SK-N-SH treated with all-trans-retinoic acid at 6 μM for 48 hours (cell line): ENCODE measurements around the gene LIPM.

ENCODE experiments used
- ATAC-seq: fragments of 200-7000 bp; cut with Tn5 transposase; 3 replicates; pipeline ENCODE4 v1.9.1; 2020; ENCODE audit warnings: mild to moderate bottlenecking, moderate library complexity
- ARNTL ChIP-seq: fragments of 450-650 bp; formaldehyde crosslinking; IDR thresholded peaks from 2 replicates; pipeline ENCODE4 v1.5.0; 2020; ENCODE audit warnings: low read depth, mild to moderate bottlenecking, moderate library complexity, borderline replicate concordance
- BACH2 ChIP-seq: fragments of 250-450 bp; sonication (Bioruptor Pico); IDR thresholded peaks from 2 replicates; pipeline ENCODE4 v1.9.0; 2021; ENCODE audit warnings: mild to moderate bottlenecking, borderline replicate concordance
- CSDC2 ChIP-seq: fragments of 250-450 bp; sonication (Bioruptor Pico); IDR thresholded peaks from 2 replicates; pipeline ENCODE4 v1.5.0; 2020; ENCODE audit warnings: mild to moderate bottlenecking, moderate library complexity
- ESRRG ChIP-seq: fragments of 250-450 bp; sonication (Bioruptor Pico); IDR thresholded peaks from 2 replicates; pipeline ENCODE4 v1.6.1; 2021; ENCODE audit warnings: mild to moderate bottlenecking
- GLIS3 ChIP-seq: fragments of 250-450 bp; sonication (Bioruptor Pico); IDR thresholded peaks from 2 replicates; pipeline ENCODE4 v1.5.0; 2020; ENCODE audit warnings: mild to moderate bottlenecking, moderate library complexity
- ISL1 ChIP-seq: fragments of 250-450 bp; sonication (Bioruptor Pico); IDR thresholded peaks from 2 replicates; pipeline ENCODE4 v2.1.2; 2022; ENCODE audit warnings: mild to moderate bottlenecking, moderate library complexity
- OSR1 ChIP-seq: fragments of 250-450 bp; sonication (Bioruptor Pico); IDR thresholded peaks from 2 replicates; pipeline ENCODE4 v1.8.0; 2022; ENCODE audit warnings: moderate library complexity, mild to moderate bottlenecking, inconsistent platforms
- PPARA ChIP-seq: fragments of 250-450 bp; sonication (Bioruptor Pico); IDR thresholded peaks from 2 replicates; pipeline ENCODE4 v1.5.0; 2020; ENCODE audit warnings: mild to moderate bottlenecking, borderline replicate concordance
- RARB ChIP-seq: fragments of 250-450 bp; sonication (Bioruptor Pico); IDR thresholded peaks from 2 replicates; pipeline ENCODE4 v1.8.0; 2021; ENCODE audit warnings: mild to moderate bottlenecking, moderate library complexity
- SNAI2 ChIP-seq: fragments of 250-450 bp; sonication (Bioruptor Pico); IDR thresholded peaks from 2 replicates; pipeline ENCODE4 v1.5.0; 2020; ENCODE audit warnings: mild to moderate bottlenecking, moderate library complexity
- TCF4 ChIP-seq: fragments of 250-450 bp; sonication (Bioruptor Pico); IDR thresholded peaks from 2 replicates; pipeline ENCODE4 v1.8.0; 2021; ENCODE audit warnings: mild to moderate bottlenecking, moderate library complexity, borderline replicate concordance
- TOX ChIP-seq: fragments of 250-450 bp; sonication (Bioruptor Pico); IDR thresholded peaks from 2 replicates; pipeline ENCODE4 v1.8.0; 2021; ENCODE audit warnings: mild to moderate bottlenecking, moderate library complexity, borderline replicate concordance
- TSHZ2 ChIP-seq: fragments of 250-450 bp; sonication (Bioruptor Pico); IDR thresholded peaks from 2 replicates; pipeline ENCODE4 v1.5.0; 2020; ENCODE audit warnings: mild to moderate bottlenecking, moderate library complexity
- ZC3H10 ChIP-seq: fragments of 250-450 bp; sonication (Bioruptor Pico); IDR thresholded peaks from 2 replicates; pipeline ENCODE4 v1.5.1; 2021; ENCODE audit warnings: mild to moderate bottlenecking, moderate library complexity
- ZFP3 ChIP-seq: fragments of 250-450 bp; sonication (Bioruptor Pico); IDR thresholded peaks from 2 replicates; pipeline ENCODE4 v1.5.0; 2020; ENCODE audit warnings: mild to moderate bottlenecking, moderate library complexity
- ZFP30 ChIP-seq: fragments of 450-650 bp; formaldehyde crosslinking; IDR thresholded peaks from 2 replicates; pipeline ENCODE4 v1.5.0; 2022; ENCODE audit warnings: mild to moderate bottlenecking, moderate library complexity
- ZNF565 ChIP-seq: fragments of 450-650 bp; formaldehyde crosslinking; conservative IDR thresholded peaks from 2 replicates; pipeline ENCODE4 v1.5.0; 2020; ENCODE audit warnings: low read depth, mild to moderate bottlenecking, moderate library complexity
- ZNF8 ChIP-seq: fragments of 450-650 bp; formaldehyde crosslinking; IDR thresholded peaks from 2 replicates; pipeline ENCODE4 v1.5.0; 2020; ENCODE audit warnings: mild to moderate bottlenecking, moderate library complexity
- TF ChIP-seq, protein P1 (sequence below): fragments of 250-450 bp; sonication (Bioruptor Pico); IDR thresholded peaks from 2 replicates; pipeline ENCODE4 v1.5.1; 2021; ENCODE audit warnings: mild to moderate bottlenecking, moderate library complexity
- TF ChIP-seq, protein P2 (sequence below): fragments of 250-450 bp; sonication (Bioruptor Pico); IDR thresholded peaks from 2 replicates; pipeline ENCODE4 v1.8.0; 2020; ENCODE audit warnings: mild to moderate bottlenecking, moderate library complexity, borderline replicate concordance
- TF ChIP-seq, protein P3 (sequence below): fragments of 250-450 bp; sonication (Bioruptor Pico); IDR thresholded peaks from 2 replicates; pipeline ENCODE4 v1.8.0; 2021; ENCODE audit warnings: low read depth, mild to moderate bottlenecking, moderate library complexity, borderline replicate concordance
- TF ChIP-seq, protein P4 (sequence below): fragments of 250-450 bp; sonication (Bioruptor Pico); IDR thresholded peaks from 2 replicates; pipeline ENCODE4 v1.5.1; 2020; ENCODE audit warnings: low read depth, mild to moderate bottlenecking, moderate library complexity

The LIPM gene

GRCh38 chr10:88851706-88852105, 49.2 kb downstream of the LIPM start, which contains the start of gene ANKRD22:
TSS of gene ANKRD22 (minus strand) at chr10:88851844. CDS start at chr10:88851607, 237 bp downstream.
- peak; percentile 80 for ATAC-seq
- no peak for TF ChIP-seq ZC3H10 (CRISPR knock-in tag)
- no peak for TF ChIP-seq ARNTL (CRISPR knock-in tag)
- TF ChIP-seq ZNF565 (CRISPR knock-in tag) = no peak
- no peak for TF ChIP-seq ZNF8 (CRISPR knock-in tag)
- TF ChIP-seq, protein P1, sequence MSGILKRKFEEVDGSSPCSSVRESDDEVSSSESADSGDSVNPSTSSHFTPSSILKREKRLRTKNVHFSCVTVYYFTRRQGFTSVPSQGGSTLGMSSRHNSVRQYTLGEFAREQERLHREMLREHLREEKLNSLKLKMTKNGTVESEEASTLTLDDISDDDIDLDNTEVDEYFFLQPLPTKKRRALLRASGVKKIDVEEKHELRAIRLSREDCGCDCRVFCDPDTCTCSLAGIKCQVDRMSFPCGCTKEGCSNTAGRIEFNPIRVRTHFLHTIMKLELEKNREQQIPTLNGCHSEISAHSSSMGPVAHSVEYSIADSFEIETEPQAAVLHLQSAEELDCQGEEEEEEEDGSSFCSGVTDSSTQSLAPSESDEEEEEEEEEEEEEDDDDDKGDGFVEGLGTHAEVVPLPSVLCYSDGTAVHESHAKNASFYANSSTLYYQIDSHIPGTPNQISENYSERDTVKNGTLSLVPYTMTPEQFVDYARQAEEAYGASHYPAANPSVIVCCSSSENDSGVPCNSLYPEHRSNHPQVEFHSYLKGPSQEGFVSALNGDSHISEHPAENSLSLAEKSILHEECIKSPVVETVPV (CRISPR knock-in tag) = no peak
- TF ChIP-seq ISL1 = no peak
- TF ChIP-seq ZFP30 = no peak
- TF ChIP-seq ESRRG (CRISPR knock-in tag) = no peak
- TF ChIP-seq PPARA = no peak
- TF ChIP-seq, protein P2, sequence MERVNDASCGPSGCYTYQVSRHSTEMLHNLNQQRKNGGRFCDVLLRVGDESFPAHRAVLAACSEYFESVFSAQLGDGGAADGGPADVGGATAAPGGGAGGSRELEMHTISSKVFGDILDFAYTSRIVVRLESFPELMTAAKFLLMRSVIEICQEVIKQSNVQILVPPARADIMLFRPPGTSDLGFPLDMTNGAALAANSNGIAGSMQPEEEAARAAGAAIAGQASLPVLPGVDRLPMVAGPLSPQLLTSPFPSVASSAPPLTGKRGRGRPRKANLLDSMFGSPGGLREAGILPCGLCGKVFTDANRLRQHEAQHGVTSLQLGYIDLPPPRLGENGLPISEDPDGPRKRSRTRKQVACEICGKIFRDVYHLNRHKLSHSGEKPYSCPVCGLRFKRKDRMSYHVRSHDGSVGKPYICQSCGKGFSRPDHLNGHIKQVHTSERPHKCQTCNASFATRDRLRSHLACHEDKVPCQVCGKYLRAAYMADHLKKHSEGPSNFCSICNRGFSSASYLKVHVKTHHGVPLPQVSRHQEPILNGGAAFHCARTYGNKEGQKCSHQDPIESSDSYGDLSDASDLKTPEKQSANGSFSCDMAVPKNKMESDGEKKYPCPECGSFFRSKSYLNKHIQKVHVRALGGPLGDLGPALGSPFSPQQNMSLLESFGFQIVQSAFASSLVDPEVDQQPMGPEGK (CRISPR knock-in tag) = no peak
- no peak for TF ChIP-seq ZFP3 (CRISPR knock-in tag)

GRCh38 chr10:88852327-88852726, 49.8 kb downstream of the LIPM start:
- no peak for TF ChIP-seq ZFP30
- TF ChIP-seq TOX (CRISPR knock-in tag) = no peak
- no peak for TF ChIP-seq GLIS3 (CRISPR knock-in tag)
- no peak for TF ChIP-seq ZNF8 (CRISPR knock-in tag)
- no peak for TF ChIP-seq BACH2 (CRISPR knock-in tag)
- TF ChIP-seq ZNF565 (CRISPR knock-in tag) = no peak
- TF ChIP-seq OSR1 (CRISPR knock-in tag) = no peak
- TF ChIP-seq ISL1 = no peak
- TF ChIP-seq CSDC2 (CRISPR knock-in tag) = no peak
- TF ChIP-seq, protein P3, sequence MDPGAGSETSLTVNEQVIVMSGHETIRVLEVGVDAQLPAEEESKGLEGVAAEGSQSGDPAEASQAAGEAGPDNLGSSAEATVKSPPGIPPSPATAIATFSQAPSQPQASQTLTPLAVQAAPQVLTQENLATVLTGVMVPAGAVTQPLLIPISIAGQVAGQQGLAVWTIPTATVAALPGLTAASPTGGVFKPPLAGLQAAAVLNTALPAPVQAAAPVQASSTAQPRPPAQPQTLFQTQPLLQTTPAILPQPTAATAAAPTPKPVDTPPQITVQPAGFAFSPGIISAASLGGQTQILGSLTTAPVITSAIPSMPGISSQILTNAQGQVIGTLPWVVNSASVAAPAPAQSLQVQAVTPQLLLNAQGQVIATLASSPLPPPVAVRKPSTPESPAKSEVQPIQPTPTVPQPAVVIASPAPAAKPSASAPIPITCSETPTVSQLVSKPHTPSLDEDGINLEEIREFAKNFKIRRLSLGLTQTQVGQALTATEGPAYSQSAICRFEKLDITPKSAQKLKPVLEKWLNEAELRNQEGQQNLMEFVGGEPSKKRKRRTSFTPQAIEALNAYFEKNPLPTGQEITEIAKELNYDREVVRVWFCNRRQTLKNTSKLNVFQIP (CRISPR knock-in tag) = no peak
- TF ChIP-seq, protein P4, sequence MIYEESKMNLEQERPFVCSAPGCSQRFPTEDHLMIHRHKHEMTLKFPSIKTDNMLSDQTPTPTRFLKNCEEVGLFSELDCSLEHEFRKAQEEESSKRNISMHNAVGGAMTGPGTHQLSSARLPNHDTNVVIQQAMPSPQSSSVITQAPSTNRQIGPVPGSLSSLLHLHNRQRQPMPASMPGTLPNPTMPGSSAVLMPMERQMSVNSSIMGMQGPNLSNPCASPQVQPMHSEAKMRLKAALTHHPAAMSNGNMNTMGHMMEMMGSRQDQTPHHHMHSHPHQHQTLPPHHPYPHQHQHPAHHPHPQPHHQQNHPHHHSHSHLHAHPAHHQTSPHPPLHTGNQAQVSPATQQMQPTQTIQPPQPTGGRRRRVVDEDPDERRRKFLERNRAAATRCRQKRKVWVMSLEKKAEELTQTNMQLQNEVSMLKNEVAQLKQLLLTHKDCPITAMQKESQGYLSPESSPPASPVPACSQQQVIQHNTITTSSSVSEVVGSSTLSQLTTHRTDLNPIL (CRISPR knock-in tag) = no peak
- no peak for TF ChIP-seq SNAI2 (CRISPR knock-in tag)
- no peak for TF ChIP-seq ZFP3 (CRISPR knock-in tag)
- TF ChIP-seq, all 23 proteins: peak for 0
- no peak for ATAC-seq

DNA sequence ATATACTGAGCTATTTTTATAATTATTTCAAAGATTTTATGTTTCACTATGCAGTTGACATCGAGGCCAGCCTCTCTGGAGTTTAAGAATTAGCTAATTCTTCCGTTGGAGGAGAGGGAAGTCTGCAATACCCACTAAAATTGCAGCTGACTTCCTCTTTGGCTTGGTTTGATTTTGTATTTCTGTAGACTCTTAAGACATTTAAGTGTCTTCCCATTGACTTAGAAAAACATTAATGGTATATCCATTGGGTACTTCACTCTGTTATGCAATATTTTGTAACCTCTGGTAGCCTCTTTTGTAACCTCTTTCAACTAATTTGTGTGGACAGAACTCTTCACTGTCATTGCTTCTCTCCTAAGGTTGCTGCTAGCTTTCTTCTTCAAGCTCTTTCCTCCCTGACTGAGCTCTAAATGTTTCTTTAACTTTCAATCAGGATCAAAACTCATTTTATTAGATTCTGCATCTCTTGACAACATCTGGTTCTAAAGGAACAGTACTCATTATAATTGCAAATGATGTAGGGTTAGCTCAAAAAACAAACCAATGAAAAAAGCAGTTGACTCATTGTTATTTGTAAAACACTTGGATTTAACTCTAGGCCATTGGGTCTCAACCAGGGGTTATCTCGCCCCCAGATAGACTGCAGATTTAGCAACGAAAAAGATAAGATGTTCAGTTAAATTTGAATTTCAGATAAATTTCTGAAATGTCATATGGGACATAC, 50.8 kb downstream of the LIPM start:
- ATAC-seq = no peak

More for the DNA sequence above, 50.8 kb downstream of the LIPM start:
- TF ChIP-seq TSHZ2 (no peak), OSR1 (CRISPR knock-in tag) (no peak), ZC3H10 (CRISPR knock-in tag) (no peak), ESRRG (CRISPR knock-in tag) (no peak), PPARA (no peak), ZFP30 (no peak), ZNF565 (CRISPR knock-in tag) (no peak), BACH2 (CRISPR knock-in tag) (no peak), ARNTL (CRISPR knock-in tag) (no peak), RARB (CRISPR knock-in tag) (no peak), SNAI2 (CRISPR knock-in tag) (no peak), TCF4 (CRISPR knock-in tag) (no peak)
- TF ChIP-seq, protein P2 (CRISPR knock-in tag) = no peak
